ENCODE measurements around the gene FOXB1. TPM values are rescaled to one million over a fixed set of nuclear protein-coding genes. Genes with fewer than 3 reads are reported as not detected.

FOXB1 gene
- total and polyA plus RNA-seq, 12 donors, result not detected

DNA sequence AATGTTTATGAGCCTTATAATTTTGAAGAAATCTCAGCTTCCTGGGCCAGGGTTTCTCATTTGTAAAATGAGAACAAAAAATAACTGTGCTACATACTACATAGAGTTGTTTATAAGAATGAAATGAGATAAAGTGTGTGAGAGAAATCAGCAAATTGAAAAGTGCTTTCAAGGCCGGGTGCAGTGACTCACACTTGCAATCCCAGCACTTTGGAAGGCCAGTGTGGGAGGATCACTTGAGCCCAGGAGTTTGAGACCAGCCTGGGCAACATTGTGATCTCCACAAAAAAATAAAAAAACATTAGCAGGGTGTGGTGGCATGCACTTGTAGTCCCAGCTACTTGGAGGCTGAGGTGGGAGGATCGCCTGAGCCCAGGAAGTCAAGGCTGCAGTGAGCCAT lies 22.4 kb downstream of the FOXB1 start:
- Histone ChIP-seq H3K27me3 (peaks cover 0 to 62% (median 23%) of the 10 kb centered on the region in 7 donors), H3K4me1 (no peaks in the 10 kb centered on the region), H3K9me3 (peaks cover 0 to 6% (median 0%) of the 10 kb centered on the region in 11 donors), H3K27ac (no peak overlapping the region), H3K4me3 (no peak overlapping the region), H3K36me3 (no peaks in the 10 kb centered on the region)
- ATAC-seq (no peak), DNase-seq (no peak)
- intact Hi-C loops (cut with DNase I), result no loop called here
- TF ChIP-seq CTCF (IDR thresholded peaks at IDR 0.05), result no peak
- WGBS, 2 donors, result 63 to 73% methylated on average over 2 of the region's 2 CpGs

GRCh38 chr15:60035344-60035743 lies 31.2 kb downstream of the FOXB1 start:
- no peak overlapping the region for H3K27ac ChIP-seq
- peaks cover 0 to 6% (median 0%) of the 10 kb centered on the region in 11 donors for H3K9me3 ChIP-seq
- H3K4me1 ChIP-seq, result no peaks in the 10 kb centered on the region
- no peaks in the 10 kb centered on the region for H3K36me3 ChIP-seq
- no peak for ATAC-seq
- no peak overlapping the region for H3K4me3 ChIP-seq
- no peak for DNase-seq
- 72 to 79% methylated on average over 3 of the region's 3 CpGs for WGBS, 2 donors
- intact Hi-C loops (cut with DNase I), result loop anchor here in 1 of 10 donors (5.0 kb wide), 1 partner anchor 52 kb away; no protein-coding TSS in a partner anchor
- no peak for TF ChIP-seq CTCF (IDR thresholded peaks at IDR 0.05)
- H3K27me3 ChIP-seq, result peaks cover 0 to 33% (median 19%) of the 10 kb centered on the region in 7 donors

DNA sequence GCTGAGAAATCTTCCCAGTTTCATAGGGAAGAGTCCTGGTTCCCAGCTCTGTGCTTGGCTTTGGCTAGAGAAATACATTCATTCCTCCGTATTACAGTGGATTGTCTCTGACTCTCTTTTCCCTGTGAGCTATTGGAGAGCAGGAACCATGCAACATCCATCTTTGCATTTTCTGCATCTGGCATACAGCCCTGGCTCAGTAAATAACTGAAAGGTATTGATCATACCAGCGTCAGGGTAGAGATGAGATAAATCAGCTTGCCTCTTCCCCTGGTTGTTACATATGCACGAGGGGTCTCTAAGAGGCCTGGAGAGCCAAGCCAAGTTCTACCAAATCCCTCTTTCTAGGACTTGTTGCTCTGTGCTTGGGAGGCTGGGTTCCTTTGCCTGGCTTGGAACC lies 35.2 kb downstream of the FOXB1 start:
- no peak for TF ChIP-seq CTCF (IDR thresholded peaks at IDR 0.05)
- Histone ChIP-seq H3K27ac (no peak overlapping the region), H3K9me3 (no peaks in the 10 kb centered on the region), H3K4me1 (no peaks in the 10 kb centered on the region), H3K4me3 (no peak overlapping the region), H3K27me3 (peaks cover 0 to 54% (median 30%) of the 10 kb centered on the region in 7 donors), H3K36me3 (no peaks in the 10 kb centered on the region)
- 61 to 75% methylated on average over 3 of the region's 3 CpGs for WGBS, 2 donors
- intact Hi-C loops (cut with DNase I), result loop anchor here in 1 of 10 donors (5.0 kb wide), 1 partner anchor 48 kb away; no protein-coding TSS in a partner anchor
- ATAC-seq (no peak), DNase-seq (no peak)

DNA sequence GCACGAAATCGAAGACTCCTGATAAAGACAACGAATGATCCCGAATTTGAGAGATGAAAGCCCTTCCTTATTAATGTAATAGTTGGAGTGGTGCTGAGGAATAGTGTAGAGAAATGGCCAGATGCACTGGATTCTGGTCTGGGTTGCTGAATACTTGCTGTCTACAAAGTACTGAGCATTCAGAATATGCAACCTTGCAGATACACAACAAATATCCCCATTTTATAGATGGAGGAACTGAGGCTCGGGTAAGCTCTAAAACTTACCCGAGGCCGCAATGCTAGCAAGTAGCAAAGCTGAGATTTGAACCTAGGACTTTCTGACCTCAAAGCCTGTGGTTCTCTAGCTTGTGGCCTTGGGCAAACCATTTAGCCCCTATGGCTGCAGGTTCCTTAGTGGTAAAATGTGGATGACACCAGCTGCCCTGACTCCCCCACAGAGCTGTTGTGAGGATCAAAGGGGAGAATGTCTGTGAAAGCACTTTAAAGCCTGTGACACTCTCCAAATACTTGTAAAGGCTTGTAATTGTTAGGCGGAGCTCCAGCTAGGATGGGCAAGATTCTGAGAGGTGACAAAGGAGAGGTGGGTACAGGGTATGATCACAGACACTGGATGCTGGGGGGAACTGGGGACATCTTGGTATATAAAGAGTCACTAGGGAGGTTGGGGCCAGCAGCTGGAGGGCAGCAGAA lies 39.8 kb downstream of the FOXB1 start:
- Histone ChIP-seq H3K27me3 (peaks cover 0 to 47% (median 21%) of the 10 kb centered on the region in 7 donors), H3K4me3 (no peak overlapping the region), H3K4me1 (no peaks in the 10 kb centered on the region), H3K36me3 (no peaks in the 10 kb centered on the region), H3K27ac (no peak overlapping the region), H3K9me3 (peaks cover 0 to 2% (median 0%) of the 10 kb centered on the region in 11 donors)
- ATAC-seq, result no peak
- 87 to 88% methylated on average over 8 of the region's 8 CpGs for WGBS, 2 donors
- intact Hi-C loops (cut with DNase I), result no loop called here
- TF ChIP-seq CTCF (IDR thresholded peaks at IDR 0.05), result no peak
- no peak for DNase-seq

Measured in heart right ventricle (tissue), 16 donors.